ENCODE measurements around the gene CHID1. TPM values are rescaled to one million over a fixed set of nuclear protein-coding genes. Genes with fewer than 3 reads are reported as not detected.
A peak's percentile ranks its signal among the peaks of the same experiment; 100 is the strongest.

CHID1 gene
- total RNA-seq, 6 experiments from 2014 or later: 61.1 to 157 (median 78.7) TPM

- DNase-seq (peak; percentile 89 to 98 (median 96)), ATAC-seq (peak; percentile 58 to 72 (median 65))
- Histone ChIP-seq H3K36me3 (peaks cover 0 to 24% (median 7%) of the 10 kb centered on the region in 4 donors), H3K9me3 (no peaks in the 10 kb centered on the region), H3K27ac (peak overlapping the region; percentile 81 to 94 (median 88)), H3K27me3 (no peaks in the 10 kb centered on the region), H3K4me1 (peaks cover 0 to 43% (median 20%) of the 10 kb centered on the region in 4 donors), H3K4me3 (peak overlapping the region; percentile 71 to 99 (median 94))
- no peak for TF ChIP-seq CTCF (IDR thresholded peaks at IDR 0.05)
- TF ChIP-seq POLR2A (IDR thresholded peaks at IDR 0.05): peak; percentile 22
- WGBS (ENCODE audit: insufficient coverage, low coverage, low lambda C conversion rate, missing lambda C conversion rate): 25% methylated on average over 4 of the region's 11 CpGs
- intact Hi-C loops (cut with DNase I): no loop called here
These were observed 89.7 kb downstream of the CHID1 start for GRCh38 chr11:820655-821511.

- no peaks in the 10 kb centered on the region for H3K9me3 ChIP-seq
- H3K27ac ChIP-seq: peak overlapping the region; percentile 81 to 94 (median 88)
- 0% methylated on average over 13 of the region's 47 CpGs for WGBS (ENCODE audit: insufficient coverage, low coverage, low lambda C conversion rate, missing lambda C conversion rate)
These were observed 90.5 kb downstream of the CHID1 start for GRCh38 chr11:819943-820649.

GRCh38 chr11:819129-819931 lies 91.3 kb downstream of the CHID1 start:
- H3K4me1 ChIP-seq: peaks cover 0 to 28% (median 12%) of the 10 kb centered on the region in 4 donors
- peak overlapping the region; percentile 71 to 99 (median 94) for H3K4me3 ChIP-seq
- peak; percentile 95 to 97 (median 96) for DNase-seq
- no peaks in the 10 kb centered on the region for H3K27me3 ChIP-seq
- peak; percentile 68 to 81 (median 76) for ATAC-seq
- H3K27ac ChIP-seq: peak overlapping the region; percentile 81 to 94 (median 88)
- intact Hi-C loops (cut with DNase I): no loop called here
- TF ChIP-seq CTCF (IDR thresholded peaks at IDR 0.05): peak in 1 of 4 donors; percentile 36
- peak; percentile 89 for TF ChIP-seq POLR2A (IDR thresholded peaks at IDR 0.05)
- no peaks in the 10 kb centered on the region for H3K9me3 ChIP-seq
- H3K36me3 ChIP-seq: peaks cover 0 to 17% (median 3%) of the 10 kb centered on the region in 4 donors
- WGBS (ENCODE audit: insufficient coverage, low coverage, low lambda C conversion rate, missing lambda C conversion rate): 0% methylated on average over 12 of the region's 96 CpGs

More at GRCh38 chr11:819943-820649, 90.5 kb downstream of the CHID1 start:
- Histone ChIP-seq H3K36me3 (peaks cover 0 to 24% (median 7%) of the 10 kb centered on the region in 4 donors), H3K27me3 (no peaks in the 10 kb centered on the region), H3K4me3 (peak overlapping the region; percentile 71 to 99 (median 94)), H3K4me1 (peaks cover 0 to 35% (median 16%) of the 10 kb centered on the region in 4 donors)
- peak; percentile 64 to 76 (median 72) for ATAC-seq
- DNase-seq: peak; percentile 96 to 98 (median 97)
- TF ChIP-seq POLR2A (IDR thresholded peaks at IDR 0.05) (peak; percentile 80), CTCF (IDR thresholded peaks at IDR 0.05) (no peak)
- intact Hi-C loops (cut with DNase I): no loop called here

Data from right lobe of liver (tissue), 6 donors.